ENCODE results near the gene CREM. TPM values are rescaled to one million over a fixed set of nuclear protein-coding genes. Genes with fewer than 3 reads are reported as not detected.

CREM gene
- total and polyA plus RNA-seq, 2 experiments from 2014 or later: 40.9 to 43.8 TPM

- no peaks in the 10 kb centered on the region for H3K36me3 ChIP-seq (ENCODE audit: insufficient read depth)
- peaks cover 13% of the 10 kb centered on the region for H3K4me1 ChIP-seq (ENCODE audit: insufficient read depth)
- TF ChIP-seq REST (IDR thresholded peaks at IDR 0.05; ENCODE audit: unreplicated experiment): no peak
- no peak for TF ChIP-seq CTCF (conservative IDR thresholded peaks at IDR 0.05; ENCODE audit: low read depth in 2 of 2)
- no peak for TF ChIP-seq ZNF462 (CRISPR knock-in tag; IDR thresholded peaks at IDR 0.05)
- TF ChIP-seq EZH2phosphoT487 (IDR thresholded peaks at IDR 0.05; ENCODE audit: unreplicated experiment): no peak
- TF ChIP-seq POLR2AphosphoS5 (IDR thresholded peaks at IDR 0.05; ENCODE audit: low read depth): no peak
- TF ChIP-seq ZNF331 (CRISPR knock-in tag; IDR thresholded peaks at IDR 0.05; ENCODE audit: low read depth): no peak
- TF ChIP-seq CREB1 (CRISPR knock-in tag; IDR thresholded peaks at IDR 0.05; ENCODE audit: low read depth): no peak
- no peak for TF ChIP-seq NANOG (IDR thresholded peaks at IDR 0.05; ENCODE audit: borderline replicate concordance)
- TF ChIP-seq ETS1 (IDR thresholded peaks at IDR 0.05): no peak
- TF ChIP-seq STAT1 (IDR thresholded peaks at IDR 0.05; ENCODE audit: unreplicated experiment): no peak
- no peak for TF ChIP-seq JUNB (IDR thresholded peaks at IDR 0.05; ENCODE audit: unreplicated experiment)
- TF ChIP-seq ZNF114 (CRISPR knock-in tag; IDR thresholded peaks at IDR 0.05): no peak
- no peak for TF ChIP-seq EZH2 (IDR thresholded peaks at IDR 0.05; ENCODE audit: low read depth, unreplicated experiment)
- Mint-ChIP-seq H3K4me3 (no peak overlapping the region), H3K36me3 (ENCODE audit: low read depth) (no peaks in the 10 kb centered on the region), H3K27ac (no peak overlapping the region), H3K27me3 (ENCODE audit: insufficient read depth, low read depth, poor library complexity) (peaks cover 6% of the 10 kb centered on the region), H3K9me3 (no peaks in the 10 kb centered on the region), H3K4me1 (peaks cover 17% of the 10 kb centered on the region)
- ATAC-seq: no peak
- no peak for DNase-seq (ENCODE audit: low spot score)
- H3K4me2 ChIP-seq: no peak overlapping the region
- H3K9me2 ChIP-seq (ENCODE audit: insufficient read depth): no peaks in the 10 kb centered on the region
- H2AFZ ChIP-seq: no peak overlapping the region
- no peaks in the 10 kb centered on the region for H3K27me3 ChIP-seq (ENCODE audit: insufficient read depth)
- H3F3A ChIP-seq (replicated peaks; ENCODE audit: low read depth): no peaks in the 10 kb centered on the region
- H3K79me2 ChIP-seq (replicated peaks; ENCODE audit: insufficient read depth): no peaks in the 10 kb centered on the region
- no peak overlapping the region for H3K27ac ChIP-seq (ENCODE audit: low read depth)
- H4K20me1 ChIP-seq (replicated peaks; ENCODE audit: insufficient read depth): no peaks in the 10 kb centered on the region
- no peak overlapping the region for H3K4me3 ChIP-seq
These were observed 89.8 kb downstream of the CREM start for GRCh38 chr10:35216303-35216905.

All from GM23338 (cell line).